HG03432 (cell line): ENCODE data around the gene RNF2.

Source experiments
- ATAC-seq: cut with Tn5 transposase; IDR thresholded peaks from one replicate; pipeline ENCODE4 v1.9.1; 2021; ENCODE audit warnings: mild to moderate bottlenecking, moderate library complexity; ENCODE audit not compliant: unreplicated experiment

Gene RNF2

GRCh38 chr1:185087746-185088145 is 42.4 kb downstream of the RNF2 start:
- ATAC-seq: no peak

DNA sequence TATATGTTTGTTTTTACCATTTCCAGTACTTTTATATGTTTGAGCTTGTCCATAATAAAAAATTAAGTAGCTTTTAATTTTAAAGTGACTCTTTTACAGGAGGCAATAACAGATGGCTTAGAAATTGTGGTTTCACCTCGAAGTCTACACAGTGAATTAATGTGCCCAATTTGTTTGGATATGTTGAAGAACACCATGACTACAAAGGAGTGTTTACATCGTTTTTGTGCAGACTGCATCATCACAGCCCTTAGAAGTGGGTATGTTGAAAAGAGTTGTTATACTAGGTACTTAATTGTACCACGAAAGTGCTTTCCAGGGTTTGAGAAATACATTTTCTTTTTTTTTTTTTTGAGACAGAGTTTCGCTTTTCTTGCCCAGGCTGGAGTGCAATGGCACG is 46.1 kb downstream of the RNF2 start:
- no peak for ATAC-seq

GRCh38 chr1:185094761-185095160 is 49.4 kb downstream of the RNF2 start:
- no peak for ATAC-seq

DNA sequence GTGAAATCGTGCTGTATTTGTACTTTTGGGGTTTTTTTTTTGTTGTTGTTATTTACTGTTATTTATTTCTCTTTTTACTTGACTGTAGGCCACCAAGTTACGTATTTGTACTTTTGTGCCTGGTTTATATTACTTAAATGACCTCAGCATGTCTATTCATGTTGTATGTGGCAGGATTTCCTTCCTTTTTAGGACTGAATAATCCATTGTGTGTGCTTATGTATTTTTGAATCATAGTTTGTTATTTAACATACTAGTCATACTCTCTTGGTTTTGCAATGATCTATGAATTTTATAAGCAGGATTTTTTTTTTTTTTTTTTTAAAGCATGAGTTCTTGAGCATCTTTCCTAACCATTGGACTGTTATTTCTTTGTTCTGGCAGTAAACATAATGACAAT is 51.2 kb downstream of the RNF2 start:
- ATAC-seq: no peak

DNA sequence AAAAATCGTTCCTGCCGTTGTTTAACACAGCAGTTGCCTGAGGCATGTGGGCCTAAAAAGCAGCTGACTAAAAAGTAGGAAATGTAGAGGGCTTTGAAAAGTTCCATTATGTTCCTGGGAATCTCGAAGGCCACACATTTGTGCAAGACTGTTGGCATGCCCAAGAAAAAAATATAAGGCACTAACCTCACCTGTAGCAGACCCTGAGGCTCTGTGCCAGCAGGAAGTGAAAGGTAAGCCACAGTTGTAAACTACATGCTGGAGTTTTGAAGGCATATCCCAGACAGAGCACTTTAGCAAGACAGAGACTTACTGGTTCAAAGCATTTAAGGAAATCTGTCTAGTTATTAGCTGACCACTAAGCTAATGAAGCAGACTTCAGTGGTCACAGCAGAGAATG is 58.7 kb downstream of the RNF2 start:
- no peak for ATAC-seq

- ATAC-seq: no peak
Measured at GRCh38 chr1:185105121-185105520, 59.8 kb downstream of the RNF2 start.

DNA sequence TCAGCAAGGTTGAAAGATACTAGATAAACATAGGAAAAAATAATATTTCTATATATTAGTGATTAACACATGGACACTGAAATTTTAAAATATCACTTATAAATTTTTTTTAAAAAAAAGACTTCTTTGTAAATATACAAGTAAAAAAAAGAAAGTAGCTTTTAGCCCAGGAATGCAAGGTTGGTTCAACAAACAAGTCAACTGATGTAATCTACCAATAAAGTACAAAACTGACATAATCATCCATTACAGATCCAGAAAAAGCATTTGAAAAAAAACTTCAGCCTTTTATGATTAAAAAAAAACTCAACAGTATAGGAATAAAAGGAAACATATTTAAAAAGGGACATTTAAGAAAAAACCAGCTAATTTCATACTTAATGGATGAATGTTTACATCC is 63.0 kb downstream of the RNF2 start:
- ATAC-seq: no peak

DNA sequence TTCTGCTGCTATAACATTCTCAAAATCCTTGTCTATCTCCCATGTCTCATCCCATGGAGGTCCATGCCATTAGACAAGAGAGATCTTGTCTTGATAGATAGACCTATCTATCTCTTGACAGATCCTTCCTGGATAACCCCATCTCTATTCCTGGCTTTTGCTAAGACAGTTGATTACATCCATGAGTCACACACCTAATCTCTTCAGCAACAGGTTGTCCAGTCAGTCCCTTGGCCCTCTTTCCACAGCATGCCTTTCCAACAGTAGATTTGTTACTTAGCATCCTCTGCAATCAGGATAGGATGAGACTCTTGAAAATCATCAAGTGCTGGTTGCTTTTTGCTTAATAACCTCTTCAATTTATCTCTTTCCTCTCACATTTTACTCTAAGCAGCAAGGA is 64.8 kb downstream of the RNF2 start:
- ATAC-seq: no peak

DNA sequence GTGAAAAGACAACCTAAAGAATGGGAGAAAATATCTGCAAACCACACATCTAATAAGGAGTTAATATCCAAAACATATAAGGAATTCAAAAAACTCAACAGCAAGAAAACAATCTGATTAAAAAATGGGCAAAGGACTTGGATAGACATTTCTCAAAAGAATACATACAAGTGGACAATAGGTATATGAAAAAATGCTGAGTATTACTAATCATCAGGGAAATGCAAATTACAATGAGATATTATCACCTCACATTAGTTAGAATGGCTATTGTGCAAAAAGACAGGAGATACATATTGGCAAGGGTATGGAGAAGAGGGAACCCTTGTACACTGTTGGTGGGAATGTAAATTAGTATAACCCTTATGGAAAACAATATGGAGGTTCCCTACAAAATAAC is 66.5 kb downstream of the RNF2 start:
- no peak for ATAC-seq

DNA sequence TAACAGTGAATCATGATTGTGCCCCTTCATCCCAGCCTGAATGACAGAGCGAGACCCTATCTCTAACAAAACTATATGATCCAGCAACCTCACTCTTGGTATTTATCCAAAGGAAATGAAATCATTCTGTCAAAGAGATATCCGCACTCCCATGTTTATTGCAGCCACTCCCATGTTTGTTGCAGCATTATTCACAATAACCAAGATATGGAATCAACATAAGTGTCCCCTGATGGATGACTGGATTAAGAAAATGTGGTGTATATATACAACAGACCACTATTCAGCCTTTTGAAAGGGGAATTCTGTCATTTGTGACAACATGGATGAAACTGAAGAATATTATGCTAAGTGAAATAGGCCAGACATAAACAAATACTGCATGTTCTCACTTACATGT is 67.0 kb downstream of the RNF2 start:
- no peak for ATAC-seq

- no peak for ATAC-seq
Measured at GRCh38 chr1:185129708-185130107, 84.3 kb downstream of the RNF2 start.

DNA sequence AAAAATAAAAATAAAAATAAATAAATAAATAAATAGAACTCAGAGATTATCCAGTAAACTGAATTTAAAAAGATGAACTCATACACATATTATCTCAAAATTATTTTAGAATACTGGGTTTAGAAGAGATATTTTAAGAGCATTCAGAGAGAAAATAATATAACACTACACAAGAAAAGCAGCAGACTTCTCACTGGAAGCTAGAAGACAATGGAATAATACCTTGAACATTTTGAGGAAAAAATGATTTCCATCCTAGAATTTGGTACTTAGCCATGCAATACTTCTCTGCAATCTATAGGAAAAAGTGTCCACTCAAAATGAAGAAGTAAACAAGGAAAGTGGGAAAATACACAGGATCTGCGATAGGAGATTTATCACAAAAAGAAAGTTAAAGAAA is 87.2 kb downstream of the RNF2 start:
- no peak for ATAC-seq

DNA sequence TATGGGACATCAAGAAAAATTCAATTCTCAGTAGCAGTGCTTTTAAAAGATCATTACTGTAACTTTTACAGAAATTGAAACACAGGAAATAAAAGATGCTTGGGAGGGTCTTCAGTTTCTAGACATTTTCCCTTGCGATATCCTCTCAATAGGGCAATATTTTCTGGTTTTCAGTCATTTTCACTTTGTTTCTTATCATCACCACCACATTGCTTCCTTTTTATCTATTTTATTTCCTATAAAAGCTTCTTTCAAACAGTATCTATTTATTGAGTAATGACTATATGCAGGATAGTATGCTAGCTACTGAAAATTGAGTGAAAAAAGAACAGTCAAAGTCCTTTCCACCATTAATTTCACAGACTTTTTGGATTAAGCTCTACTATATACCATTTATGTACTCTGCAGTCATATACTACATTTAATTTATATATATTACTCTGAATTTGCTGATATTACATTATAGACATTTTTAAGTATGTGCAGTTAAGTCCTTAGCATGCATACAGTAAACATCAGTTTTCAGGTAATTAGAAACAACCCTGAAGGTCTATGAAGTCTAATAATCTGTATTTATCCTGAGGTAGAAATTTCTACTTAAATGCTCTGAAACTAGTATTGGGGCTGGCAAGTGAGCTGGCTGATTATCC is 92.7 kb downstream of the RNF2 start:
- no peak for ATAC-seq

- no peak for ATAC-seq
Measured at GRCh38 chr1:185139246-185139645, 93.9 kb downstream of the RNF2 start.

GRCh38 chr1:185144233-185144632 is 98.9 kb downstream of the RNF2 start:
- no peak for ATAC-seq

DNA sequence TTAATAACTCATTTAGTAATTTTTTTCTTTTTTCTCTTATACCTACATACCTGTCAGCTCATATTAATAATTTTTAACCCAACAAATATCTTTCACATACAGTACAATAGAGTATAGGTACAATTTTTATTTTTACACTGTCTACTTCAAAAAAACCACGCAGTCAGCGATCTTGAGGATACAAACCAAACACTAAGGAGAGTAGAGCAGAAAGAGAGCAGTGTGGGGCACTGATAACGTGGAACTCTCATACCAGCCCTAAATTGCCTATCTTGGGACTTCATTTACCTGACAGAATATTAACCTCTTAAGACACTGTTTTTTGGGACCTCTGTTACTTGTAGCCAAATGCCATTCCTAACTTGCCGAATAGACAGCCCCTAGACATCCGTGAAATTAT is 105.9 kb downstream of the RNF2 start:
- no peak for ATAC-seq
